Fibroblast of skin of scalp (primary cell): ENCODE measurements around the gene MYNN.

Experiments
- DNase-seq: peaks from one replicate; pipeline ENCODE4 v3.0.0-alpha.2; 2013

The MYNN gene

DNA sequence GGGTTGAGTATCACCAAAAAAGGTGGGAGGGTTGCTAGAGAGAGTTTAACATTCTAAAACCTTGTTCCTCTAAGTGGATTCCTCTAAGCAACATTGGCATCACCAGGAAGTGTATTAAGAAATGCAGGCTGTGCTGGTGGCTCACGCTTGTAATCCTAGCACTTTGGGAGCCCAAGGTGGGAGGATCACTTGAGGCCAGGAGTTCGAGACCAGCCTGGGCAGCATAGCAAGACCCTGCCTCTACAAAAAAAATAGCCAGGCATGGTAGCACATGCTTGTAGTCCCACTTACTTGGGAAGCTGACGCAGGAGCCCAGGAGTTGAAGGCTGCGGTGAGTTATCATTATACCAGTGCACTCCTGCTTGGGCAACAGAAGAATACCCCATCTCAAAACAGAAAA is 4.6 kb downstream of the MYNN start:
- no peak for DNase-seq

DNA sequence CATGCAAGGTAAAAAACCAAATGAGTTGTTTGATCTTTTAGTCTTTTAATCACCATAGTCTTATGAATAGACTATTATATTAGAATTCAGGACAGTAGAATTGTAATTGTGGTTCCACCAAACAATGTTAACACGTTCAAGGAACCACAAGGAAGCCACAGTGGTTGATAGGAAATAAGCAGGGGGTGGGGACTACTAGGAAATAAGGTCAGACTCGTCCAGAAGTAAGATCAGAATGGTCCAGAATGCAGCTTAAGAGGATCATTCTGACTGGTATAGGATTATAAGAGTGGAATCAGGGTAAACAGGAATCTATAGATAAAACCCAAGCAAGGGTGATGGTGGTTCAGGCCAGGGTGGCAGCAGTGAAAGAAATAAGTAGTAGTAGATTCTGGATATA is 7.5 kb downstream of the MYNN start:
- DNase-seq: no peak

DNA sequence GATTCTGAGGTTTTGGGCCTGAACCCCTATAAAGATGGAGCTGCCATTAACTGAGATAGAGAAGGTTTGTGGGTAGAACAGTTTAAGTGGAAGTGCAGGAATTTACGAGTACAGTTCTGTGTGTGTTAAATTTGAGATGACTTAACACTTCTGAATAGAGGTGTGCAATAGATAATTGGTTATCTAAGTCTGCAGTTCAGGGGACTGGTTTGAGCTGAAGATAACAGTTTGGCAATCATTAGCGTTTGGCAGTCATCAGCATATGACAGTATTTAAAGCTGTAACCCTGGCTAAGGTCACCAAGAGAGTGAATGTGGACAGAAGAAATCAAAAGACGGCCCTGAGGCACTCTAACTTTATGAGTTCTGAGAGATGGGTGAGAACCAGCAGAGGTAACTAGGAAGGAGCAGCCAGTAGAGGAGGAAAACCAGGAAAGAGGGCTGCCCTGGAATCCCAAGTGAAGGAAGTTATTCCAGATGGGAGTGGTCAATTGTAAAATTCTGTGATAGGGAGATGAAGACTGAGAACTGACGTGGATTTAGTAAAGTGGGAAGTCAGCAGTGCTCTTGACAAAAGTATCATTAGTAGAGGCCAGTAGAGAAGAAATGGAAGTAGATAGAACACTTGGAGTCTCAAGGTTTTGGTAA is 8.1 kb downstream of the MYNN start:
- DNase-seq: no peak

DNA sequence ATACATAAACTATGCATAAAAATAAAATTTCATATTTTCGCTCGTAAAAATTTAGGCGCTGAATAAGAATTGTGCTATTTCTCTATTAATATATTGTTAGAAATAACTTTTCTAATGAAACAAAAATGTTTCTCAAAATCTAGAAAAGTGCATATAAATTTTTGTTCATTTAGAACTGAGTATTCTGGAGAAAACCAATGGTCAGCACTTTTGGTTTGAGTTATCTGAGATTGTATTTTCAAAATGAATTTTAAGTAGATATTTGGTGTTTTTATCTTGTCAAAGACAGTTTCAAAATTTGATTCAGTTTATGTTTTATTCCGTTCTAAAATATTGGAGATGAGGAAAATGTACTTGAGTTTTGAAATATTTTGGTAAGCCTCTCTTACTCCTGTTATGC is 13.9 kb downstream of the MYNN start:
- no peak for DNase-seq

DNA sequence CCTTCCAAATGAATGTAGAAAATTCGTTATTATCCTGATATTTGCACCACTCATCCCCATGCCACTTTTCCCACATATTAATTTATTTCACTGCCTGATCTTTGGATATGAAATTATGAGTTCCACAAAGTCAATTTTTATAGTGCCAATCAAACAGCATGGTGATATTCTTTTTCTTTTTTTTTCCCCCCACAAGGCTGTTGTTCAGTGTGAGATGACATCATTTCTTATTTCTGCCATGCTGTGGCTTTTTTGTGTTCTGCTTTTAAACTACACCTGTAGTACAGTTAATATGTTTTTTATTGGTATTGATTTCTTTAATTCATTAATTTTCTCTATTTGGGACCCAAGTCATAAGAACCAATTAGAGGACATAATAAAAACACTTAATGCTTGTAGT is 14.6 kb downstream of the MYNN start:
- DNase-seq: no peak

DNA sequence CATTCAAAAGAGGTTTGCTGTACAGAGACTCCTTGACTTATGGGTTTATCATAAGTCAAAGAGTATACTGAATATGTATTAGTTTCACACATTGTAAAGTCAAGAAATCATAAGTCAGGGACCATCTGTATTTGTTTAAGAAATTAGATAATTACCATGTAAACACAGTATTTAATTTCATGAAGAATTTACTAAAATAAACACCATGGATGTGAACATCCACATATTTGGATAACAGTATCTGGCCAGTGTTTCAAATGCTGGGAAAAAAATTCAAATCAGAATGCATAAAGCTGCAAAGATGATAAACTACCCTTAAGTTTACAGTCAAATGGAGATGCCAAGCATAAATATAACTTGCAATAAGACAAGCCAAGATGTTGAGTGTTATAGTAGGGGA is 17.0 kb downstream of the MYNN start:
- no peak for DNase-seq

DNA sequence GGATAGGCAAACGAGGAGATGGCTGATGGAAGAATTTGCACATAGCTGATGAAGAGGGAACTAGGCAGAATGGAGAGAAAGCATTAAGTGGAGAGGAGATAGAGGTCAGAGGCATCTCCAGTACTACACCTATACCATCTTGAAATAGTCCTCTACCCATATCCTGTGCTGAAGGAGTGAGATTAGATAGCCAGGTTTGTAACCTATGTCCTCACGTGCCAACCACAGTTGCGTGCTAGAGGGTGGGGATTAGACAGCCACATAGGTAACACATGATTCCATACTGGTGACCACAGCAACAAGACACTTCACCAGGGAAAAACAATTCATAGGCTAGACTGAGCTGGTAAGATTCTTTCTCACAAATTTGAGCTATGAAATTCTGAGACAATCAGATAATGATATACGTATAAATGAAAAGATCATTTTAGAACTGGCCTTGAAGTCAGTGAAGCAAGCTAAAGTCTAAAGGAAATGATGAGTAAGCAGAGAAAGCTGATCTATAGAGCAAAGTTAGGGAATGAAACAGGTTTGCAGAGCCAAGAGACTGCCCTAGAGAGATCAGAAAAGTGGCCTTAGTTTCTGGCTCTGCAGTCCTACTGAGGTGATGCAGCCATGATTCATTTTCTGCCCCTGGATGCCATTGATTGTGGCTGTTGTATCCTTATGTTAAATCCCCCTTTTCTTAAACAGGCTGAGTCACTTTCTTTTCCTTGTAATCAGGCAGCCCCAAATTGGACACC is 17.7 kb downstream of the MYNN start:
- DNase-seq: no peak

DNA sequence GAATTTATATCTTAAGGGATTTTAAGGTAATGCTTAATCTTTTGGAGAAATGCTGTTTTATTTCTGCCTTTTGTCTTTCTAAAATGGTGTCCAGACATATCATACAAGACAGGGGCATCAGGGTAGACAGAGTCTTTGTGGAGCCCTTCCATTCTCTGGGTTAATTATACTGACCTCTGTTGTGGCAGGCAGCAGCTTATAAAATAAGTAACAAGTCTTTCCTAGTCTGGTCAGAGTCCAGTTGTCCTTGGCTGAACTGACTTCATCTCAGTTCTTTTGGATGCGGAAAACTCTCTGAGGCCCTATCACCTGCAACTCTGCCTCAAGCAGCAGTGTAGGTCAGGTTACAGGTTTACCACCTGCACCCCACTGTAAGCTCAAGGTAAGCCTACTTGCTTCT is 19.2 kb downstream of the MYNN start:
- DNase-seq: no peak

DNA sequence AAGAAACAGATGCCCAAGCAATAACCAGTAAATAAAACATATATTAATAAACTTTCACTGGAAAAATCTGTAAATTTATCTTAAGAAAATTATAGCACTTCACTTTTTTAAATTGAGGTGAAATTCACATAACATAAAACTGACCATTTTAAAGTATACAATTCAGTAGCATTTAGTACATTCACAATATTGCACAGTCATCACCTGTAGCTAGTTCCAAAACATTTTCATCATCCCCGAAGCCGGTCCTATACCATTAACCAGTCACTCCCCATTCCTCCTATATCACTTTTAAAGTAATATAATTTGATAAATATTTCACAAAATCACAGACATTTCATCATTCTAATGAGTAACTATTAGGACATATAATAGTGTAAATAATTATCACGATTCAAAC is 31.5 kb downstream of the MYNN start:
- DNase-seq: no peak

DNA sequence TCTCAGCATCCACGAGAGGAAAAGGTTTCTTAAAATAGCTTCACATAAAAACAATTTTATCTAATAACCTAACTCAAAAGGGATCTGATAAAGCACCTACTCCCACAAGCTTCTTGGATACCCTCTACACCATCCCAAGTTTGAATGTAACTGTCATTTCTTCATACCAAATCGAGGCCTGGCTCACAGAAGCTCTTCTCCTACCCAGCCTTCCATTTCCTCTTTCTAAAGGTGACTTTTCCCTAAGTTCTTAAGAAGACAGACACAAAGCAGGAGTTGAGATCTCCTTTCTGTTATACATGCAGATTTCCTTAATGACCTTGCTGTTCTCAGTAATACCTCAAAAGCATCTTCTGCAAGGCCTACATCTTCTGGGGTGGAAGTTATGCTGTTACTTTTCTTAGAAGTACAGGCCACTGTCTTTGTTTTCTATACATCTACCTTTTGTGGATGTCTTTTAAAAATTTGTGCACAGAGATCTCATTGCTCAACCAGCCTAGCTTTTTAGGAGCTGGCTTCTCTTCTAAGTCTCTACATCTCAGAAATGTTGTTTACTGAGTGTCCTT is 36.1 kb downstream of the MYNN start:
- DNase-seq: no peak

DNA sequence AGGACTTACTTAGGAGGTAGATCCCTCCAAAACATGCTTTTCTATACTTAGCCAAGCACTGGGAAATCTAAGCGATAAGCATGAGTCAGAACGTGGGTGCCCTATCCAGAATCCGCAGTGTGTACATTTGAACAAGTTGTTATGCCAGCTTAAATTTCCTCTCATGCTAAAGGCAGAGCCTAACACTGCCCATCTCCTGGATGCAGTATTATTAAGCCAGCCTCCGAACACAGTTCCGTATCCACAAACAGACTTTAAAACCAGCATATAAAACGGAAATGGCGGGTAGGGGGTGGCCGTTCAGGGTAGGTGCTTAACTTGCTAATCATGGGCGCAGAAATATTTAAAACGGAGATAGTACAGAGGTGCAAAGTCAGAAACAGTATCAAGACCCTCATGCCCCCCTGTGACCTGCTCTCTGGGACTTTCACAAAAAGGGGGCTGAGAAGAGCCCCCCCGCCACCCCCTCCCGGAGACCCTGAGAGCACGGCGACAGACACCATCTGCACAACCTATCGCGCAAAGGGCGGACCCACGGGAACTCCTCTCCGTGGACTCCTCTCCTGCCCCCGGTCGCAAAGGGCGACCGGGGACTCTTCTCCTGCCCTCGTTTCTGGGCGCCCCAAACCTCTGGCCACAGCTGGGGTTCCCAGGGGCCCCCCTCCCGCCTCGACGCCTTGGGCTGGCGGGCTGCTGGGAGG is 38.6 kb downstream of the MYNN start:
- DNase-seq: peak; percentile 53

DNA sequence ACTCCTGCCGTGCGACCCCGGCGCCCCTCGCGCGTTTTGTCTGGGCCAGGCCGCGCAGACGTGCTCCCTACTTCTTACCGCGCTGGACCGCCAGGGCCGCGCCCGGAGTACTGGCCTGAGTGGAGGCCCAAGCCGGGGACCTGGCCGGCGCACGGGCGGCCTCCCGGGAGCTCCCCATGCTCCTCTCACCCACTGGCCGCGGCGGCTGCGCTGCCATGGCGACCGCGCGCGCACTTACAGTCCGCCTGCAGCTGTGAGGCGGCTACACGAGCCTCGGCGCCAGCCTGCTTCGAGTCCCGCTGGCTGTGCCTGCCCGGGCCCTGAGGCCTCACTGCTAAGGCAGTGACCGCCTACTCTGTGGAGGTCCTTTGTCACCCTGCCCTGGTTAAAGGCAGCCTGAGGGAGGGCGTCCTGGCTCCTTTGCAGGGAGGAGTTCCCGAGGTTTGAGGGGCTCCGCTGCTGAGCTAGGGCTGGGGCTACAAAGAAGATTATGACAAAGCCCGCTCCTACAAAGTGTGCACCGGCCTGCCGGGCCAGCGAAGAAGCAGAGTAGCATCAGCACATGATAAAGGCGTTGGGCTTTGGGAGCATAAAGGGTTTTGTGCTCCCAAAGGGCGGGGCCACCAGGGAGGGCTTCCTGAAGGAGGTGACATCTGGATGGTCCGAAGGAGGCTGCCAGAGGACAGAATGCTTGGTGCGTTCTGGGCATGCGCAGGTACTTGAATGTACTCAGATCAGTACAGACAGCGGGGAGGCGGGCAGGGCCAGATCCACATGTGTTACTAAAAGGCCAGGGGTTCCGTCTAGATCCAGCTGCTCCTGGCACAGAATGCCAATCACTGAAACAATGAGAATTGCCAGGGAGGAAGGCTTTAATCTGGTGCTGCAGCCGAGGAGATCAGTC is 39.4 kb downstream of the MYNN start, which contains the start of the genes LRRC34 and LRRIQ4:
TSS of gene LRRC34 (minus strand) at position 573 of the 904 bp plus-strand sequence. CDS start at position 217, 356 bp downstream.
TSS of gene LRRIQ4 (plus strand) at position 539 of the 904 bp plus-strand sequence. CDS start 9,052 bp downstream, outside the sequence.
- peak; percentile 79 for DNase-seq

DNA sequence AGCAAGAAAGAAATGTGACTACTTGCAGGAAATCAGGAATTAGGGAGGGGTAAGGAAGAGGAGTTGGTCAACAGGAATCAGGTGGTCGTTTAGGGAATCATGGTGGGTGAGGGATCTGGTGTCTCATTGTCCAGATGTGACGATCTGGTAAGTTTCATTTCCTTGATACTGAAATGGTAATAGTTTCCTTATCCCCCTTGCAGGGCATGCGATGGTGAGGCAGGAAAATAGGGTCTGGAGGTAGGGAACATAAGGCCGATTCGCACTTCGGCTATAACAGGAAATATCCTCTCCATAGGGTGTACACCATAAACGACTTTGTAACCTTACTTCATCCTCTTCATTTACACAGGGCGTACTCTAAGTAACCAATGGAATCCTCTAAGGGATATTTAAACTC is 40.1 kb downstream of the MYNN start:
- DNase-seq: no peak

DNA sequence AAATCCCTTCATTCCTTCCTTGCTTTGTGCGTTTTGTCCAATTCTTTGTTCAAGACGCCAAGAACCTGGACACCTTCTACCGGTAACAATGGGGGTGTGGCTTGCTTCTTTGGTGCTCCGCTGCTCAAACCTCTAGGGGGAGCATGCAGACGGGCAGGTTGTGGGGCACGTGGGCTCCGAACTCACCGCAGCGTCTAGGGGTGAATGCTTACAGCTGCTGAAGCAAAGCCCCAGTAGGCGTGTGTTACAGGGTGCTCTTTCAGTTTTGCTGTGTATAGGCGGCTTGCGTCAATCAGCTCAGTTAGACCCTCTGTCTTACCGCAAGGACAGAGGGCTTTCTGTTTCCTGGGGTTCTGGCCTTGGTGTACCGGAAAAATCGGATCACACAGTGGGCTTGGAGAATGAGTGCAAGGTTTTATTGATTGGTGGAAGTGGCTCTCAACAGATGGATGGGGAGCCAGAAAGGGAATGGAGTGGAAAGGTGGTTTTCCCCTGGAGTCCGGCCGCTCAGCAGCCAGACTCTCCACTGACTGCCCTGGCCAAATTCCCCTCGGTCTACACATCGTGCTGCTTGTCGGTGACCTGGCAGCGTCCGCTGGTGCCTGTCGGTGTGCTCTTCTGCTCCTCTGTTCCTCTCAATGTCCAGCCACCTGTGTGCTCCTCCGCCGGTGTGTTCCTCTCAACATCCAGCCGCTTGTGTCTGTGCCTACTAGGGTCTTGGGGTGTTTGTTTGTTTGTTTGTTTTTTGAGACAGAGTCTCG is 40.7 kb downstream of the MYNN start:
- peak; percentile 4 for DNase-seq

DNA sequence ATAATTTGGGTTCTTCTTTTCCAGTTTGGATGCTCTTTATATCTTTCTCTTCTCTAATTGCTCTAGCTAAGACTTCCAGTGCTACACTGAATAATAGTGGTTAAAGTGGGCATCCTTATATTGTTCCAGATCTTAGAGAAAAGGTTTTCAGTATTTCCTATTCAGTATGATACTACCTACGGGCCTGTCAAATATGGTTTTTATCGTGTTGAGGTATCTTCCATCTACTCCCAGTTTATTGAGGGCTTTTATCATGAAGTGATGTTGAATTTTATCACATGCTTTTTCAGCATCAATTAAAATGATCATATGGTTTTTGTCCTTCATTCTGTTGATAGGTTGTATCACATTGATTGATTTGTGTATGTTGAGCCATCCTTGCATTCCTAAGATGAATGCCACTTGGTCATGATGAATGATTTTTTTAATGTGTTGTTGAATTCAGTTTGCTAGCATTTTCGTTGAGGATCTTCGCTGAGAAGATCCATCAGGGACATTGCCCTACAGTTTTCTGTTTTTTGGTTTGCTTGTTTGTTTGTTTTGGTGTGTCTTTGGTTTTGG is 42.5 kb downstream of the MYNN start:
- DNase-seq: no peak

DNA sequence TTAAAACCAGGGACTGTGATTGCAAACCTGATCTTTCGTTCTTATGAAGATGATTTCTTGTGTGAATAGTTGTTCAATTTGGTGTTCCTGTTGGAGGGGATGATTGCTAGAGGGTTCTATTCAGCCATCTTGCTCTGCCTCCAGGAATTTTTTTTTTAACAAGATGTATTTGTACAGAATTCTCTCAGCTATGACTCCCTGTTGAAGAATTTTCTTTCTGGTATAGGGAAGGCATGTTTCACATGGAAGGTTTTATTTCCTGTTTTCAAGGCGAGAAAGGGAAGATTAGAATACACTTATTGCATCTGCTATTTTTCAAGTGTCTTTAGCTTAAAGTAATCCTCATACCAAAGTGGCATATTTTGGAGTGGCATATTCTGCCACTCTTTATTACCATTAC is 45.1 kb downstream of the MYNN start:
- peak; percentile 51 for DNase-seq

DNA sequence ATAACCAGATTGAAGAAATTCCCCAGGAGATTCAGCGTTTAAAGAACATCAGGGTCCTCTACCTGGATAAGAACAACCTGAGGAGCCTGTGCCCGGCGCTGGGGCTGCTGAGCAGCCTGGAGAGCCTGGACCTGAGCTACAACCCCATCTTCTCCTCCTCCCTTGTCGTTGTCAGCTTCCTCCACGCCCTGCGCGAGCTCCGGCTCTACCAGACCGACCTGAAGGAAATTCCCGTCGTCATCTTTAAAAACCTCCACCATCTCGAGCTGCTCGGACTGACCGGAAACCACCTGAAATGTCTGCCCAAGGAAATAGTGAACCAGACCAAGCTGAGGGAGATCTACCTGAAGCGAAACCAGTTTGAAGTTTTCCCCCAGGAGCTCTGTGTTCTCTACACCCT is 48.9 kb downstream of the MYNN start:
- no peak for DNase-seq

DNA sequence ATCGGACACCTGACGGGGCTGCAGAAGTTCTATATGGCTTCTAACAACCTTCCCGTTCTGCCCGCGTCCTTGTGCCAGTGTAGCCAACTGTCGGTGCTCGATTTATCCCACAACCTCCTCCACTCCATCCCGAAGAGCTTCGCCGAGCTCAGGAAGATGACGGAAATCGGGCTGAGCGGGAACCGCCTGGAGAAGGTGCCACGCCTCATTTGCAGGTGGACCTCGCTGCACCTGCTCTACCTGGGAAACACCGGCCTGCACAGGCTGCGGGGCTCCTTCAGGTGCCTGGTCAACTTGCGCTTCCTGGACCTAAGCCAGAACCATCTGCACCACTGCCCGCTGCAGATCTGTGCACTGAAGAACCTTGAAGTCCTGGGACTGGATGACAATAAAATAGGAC is 49.3 kb downstream of the MYNN start:
- DNase-seq: no peak

DNA sequence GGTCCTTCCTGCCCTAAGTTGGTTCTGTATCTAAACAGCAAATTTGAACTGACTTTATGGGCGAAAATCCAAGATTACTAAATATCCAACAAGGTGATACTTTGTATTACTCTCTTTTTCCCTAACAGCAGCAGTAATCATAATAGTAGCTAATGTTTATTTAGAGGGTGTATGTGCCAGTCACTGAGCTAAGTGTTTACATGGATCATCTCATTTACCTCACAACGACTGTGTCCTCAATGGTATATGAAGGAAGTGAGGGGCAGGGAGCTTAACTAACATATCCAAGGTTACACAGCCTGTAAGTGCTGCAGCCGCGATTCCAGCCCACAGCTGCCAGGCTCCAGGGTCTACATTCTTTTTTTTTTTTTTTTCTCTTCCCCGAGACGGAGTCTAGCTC is 49.8 kb downstream of the MYNN start:
- DNase-seq: no peak

DNA sequence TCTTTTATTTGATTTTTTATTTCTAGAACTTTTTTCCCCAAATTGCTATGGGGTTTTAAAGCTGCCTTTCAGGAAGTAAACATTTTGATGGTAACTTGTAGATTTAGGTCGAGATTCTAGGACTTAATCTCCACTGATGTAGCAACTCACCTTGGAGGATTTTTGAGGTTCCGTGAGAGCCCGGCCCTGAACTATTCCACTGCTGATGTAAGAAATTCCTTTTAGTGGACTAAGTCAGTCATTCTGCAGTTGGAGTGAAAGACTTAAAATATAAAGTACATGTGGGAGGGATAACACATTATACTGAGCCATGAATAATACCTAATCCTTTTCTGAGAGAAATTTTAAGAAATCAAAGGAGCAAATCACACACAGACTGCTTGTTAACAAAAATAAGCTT is 52.1 kb downstream of the MYNN start:
- no peak for DNase-seq

DNA sequence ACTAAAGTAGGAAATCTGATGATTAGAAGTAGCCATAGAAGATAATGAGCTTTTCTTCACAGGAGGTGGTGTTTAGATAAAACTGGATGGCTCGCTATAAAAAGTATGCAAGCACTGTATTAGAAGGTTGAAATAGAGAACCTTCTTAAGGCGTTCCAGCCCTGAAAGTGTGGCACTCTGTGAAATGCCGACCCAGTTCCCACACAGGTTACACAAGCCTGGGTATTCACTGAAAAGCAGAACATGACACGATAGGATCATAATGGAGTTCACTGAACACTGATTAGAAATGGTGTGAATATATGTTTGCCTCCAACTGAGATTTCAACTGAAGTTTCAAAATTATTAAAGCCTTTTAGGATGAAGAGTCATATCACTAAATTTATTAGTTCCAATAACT is 54.5 kb downstream of the MYNN start:
- no peak for DNase-seq
